HS-27A (cell line): ENCODE results near the gene ABO.
"Not testable (repeated sequence)": the region's sequence is repeated elsewhere in the genome, so short reads cannot be mapped to it uniquely, and the experiment has no call there.

Experiments
- DNase-seq: peaks from one replicate; pipeline ENCODE4 v3.0.0-alpha.2; 2012; ENCODE audit warnings: low read depth, missing footprints

ABO gene

DNA sequence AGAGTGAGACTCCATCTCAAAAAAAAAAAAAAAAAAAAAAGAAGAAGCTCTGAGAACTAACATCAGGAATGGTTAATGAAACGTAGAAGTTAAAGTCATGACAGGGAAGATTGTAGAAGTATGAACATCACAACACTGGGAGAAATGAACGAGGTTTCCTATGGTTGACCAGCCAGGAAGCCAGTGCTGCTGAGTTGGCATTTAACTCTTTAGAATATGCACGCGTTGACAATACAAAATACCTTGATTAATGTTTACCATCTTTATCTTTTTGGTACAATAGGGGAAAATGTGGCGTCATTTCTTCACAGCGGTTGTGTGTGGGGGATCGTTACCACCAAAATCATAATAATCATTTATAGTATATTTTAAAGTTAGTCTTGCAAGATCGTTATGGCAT lies 32.0 kb downstream of the ABO start:
- DNase-seq = no peak

DNA sequence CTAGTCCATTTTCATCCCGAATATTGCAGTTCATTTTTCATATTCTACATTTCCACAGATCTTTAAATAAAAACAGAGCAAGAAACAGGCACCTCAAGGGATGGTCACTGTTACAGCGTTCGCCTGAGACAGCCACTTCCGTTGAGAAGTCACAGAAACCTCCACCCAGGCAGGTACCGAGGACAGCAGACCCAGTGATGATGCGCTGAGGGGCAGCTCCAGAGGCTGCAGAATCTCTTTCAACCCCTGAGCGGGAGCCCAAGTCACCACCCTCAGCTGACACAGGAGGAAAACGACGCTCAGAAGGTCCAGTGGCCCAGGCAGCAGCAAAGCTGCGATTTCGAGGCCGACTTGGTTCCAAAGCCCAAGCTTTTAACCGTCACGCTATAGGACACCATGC lies 32.8 kb downstream of the ABO start:
- DNase-seq = no peak

DNA sequence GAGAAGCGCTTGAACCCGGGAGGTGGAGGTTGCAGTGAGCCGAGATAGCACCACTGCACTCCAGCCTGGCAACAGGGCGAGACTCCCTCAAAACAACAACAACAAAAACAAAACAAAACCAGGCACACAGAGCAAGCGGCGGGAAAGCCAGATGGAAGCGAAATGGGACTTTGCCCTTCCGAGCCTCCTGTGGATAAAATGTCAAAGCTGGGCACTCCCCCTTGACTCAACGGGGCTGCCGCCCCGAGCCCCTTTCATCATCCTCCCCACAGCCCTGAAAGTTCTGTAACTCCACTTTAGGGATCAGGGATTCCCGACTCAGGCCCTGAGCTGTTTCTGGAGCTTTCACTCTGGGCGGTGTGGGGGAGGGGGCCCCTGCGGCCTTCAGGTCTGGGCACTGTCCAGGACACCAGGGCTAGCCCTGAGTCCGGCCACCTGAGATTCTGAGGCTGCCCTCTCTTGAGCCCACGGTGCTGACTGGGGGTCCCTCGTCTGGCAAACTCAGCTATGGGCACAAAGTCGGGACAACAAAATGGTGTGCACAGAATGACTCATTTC lies 35.4 kb downstream of the ABO start:
- DNase-seq = no peak

DNA sequence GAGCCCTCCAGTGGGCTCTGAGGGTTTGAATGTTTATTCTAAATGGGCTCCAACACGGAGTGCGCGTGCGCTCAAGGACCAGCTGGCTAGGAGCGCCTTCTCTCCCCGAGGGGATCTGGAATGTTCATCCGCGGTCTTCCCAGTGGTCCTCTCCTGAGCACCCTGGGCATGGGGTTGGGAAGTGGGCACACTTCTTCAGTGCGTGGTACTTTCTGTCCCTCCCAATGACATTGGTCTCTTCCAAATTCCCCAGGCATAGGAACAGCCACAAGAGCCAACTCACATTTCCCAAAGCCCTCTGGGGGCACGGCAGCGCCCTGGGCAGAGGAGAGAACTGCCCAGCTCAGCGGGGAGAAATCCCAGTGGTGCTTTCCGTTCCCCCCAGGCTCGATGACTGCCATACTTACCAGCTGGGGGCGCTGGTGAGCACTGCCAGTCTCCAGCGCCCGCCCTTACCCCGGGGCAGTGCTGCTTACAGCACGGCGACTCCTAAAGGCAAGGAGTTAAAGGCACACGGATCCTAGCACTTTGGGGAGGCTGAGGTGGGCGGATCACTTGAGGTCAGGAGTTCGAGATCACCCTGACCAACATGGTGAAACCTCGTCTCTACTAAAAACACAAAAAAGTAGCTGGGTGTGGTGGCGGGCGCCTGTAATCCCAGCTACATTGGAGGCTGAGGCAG lies 36.0 kb downstream of the ABO start:
- no peak for DNase-seq

DNA sequence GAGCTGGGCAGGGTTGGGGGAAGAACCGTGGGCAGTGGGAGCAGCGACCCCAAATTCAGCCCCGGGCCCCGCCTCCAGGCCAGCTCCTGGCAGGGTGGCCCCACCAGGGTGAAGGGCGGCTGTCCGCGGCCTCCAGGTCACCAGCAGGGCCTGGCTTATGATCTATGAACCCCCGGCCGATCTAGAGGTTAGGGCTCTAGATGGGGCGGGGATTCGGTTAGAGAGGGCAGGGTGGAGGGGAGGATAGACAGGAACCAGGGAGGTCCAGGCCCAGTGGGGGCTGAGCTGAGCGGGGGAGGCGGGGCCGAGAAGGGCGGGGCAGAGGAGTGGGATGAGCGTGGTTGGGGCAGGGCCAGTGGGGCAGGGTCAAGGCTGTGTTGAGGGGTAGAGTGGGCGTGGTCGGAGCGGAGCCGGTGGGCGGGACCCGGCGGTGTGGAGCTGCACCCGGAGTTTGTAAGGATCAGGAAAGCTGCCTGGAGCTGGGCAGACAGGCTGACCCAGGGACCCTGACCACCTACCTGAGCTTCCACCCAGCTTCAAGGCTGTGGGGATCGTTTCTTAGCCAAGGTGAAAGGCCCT lies 36.6 kb downstream of the ABO start:
- no peak for DNase-seq

DNA sequence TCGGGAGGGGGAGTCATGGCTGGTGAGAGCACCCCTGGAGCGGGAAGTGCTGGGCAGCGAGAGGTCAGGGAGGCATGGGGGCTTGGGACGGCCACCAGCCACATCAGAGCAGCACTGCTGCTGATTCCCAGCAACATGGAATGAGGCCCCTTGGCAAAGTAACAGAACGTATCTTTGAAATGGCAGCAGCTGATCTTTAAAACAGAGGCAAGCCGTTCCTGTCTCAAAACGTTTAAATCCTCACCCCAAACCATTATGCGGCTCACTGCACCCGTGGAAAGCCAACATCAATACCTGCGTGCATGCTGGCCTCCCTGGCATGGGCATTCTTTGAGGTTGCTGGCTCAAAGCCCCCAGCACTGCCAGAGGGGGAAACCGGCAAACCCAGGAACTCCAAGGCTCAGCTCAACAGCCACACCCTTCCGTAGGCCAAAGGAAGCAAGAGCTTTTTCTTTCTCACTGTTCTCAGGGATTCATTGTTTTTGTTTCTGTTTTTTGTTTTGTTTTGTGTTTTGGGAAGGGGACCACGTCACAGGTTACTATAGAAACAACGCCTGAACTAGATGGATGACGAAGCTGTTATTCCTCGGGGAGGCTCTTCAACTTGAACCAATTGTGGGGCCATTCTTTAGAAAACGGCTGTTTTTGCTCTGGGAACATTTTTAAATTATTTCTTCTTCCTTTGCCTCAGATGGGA lies 37.8 kb downstream of the ABO start:
- no peak for DNase-seq

DNA sequence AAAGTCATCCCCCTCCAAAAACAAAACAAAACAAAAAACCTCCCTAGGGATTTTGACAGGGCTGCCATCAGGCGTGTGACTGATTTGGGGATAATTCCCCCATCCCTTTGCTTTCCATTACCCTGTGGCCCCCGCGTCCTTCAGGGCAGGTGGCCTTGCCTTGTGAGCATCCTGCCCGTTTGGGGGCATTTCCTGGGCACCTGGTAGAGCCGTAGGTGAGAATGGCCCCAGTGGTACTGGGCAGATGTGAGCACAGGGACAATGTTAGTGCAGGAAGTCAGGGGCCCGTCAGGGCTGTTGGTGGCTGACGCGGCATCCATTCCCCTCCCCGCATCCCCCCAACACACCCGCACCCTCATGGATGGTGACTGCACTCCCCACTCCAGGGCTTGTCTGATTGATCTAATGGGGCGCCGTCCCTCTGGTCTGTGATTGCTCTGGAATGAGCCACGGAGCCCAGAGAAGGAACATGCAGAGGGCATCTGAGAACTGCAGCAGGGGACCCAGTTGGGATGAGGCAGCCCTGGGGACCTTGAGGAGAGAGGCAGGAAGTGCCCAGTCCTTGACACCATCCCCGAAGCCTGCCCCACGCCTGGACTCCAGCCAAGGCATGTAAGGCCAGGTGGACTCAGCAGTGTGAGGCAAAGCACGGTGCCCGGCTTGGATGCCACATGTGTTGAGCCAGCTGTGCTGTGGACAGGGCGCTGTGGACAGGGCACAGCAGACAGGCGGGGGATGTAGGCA lies 38.5 kb downstream of the ABO start:
- DNase-seq = not testable (repeated sequence)

DNA sequence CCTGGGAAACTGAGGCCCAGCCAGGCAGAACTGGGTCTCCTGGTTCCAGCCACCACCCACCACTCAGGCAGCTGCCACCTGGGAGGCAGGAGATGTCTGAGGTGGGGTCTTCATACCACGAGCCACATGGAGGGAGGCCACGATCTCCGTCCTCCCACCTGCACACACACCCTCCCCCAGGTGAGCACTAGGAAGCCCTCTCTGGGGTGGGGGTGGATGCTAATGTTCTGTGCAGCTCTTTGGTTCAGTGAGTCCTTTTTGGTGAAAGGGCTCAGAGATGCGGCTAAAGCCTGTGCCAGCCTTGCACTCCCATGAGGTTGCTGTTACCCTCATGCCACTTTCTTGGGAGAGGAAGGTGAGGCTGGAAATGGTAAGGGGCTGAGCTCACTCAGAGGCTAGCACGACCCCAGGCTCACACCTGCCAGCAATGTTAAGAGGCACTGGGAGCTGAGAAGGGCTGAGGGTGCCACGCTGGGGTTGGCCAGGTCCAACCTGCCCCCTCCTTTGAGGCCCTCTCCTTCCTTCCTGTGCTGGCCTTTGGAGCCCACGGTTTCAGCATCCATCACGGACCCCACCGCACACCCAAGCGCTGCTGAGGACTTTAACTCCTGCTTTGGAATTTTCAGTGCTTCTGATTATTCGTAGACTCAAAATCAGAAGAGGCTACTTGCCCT lies 39.3 kb downstream of the ABO start:
- DNase-seq = no peak

DNA sequence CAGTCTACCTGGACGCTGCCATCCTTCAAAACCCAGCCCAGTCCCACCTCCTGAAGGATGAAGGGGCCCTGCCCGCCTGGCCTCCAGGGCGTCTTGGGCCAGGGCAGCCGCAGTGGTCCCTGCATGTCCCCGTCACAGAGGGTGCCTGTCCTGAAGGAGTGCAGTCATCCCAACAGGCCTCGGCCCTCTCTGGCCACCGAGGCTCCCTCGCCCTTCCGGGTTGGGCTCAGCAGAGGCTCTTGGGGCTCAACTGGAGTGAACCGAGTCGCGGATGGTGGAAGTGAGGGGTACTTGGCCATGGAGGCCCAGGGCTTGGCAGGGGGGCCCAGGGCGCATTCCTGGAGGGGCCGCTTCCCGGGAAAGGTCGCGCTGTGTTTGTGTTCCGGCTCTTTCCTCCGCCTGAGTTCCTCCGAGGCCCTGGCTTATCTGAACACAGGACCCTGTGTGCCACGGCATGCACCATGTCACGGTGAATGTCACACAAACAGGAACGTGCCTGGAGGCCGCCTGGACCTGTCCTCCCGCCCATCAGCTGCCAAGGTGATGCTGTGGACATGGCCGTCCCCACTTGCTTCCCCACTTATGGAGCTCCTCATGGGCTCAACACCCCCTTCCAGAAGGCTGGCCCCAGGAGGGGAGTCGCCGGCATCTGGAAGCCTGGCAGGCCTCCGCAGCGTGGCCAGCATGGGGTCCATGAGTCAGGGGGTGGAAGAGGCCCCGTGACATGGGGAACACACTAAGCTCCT lies 40.3 kb downstream of the ABO start:
- no peak for DNase-seq

DNA sequence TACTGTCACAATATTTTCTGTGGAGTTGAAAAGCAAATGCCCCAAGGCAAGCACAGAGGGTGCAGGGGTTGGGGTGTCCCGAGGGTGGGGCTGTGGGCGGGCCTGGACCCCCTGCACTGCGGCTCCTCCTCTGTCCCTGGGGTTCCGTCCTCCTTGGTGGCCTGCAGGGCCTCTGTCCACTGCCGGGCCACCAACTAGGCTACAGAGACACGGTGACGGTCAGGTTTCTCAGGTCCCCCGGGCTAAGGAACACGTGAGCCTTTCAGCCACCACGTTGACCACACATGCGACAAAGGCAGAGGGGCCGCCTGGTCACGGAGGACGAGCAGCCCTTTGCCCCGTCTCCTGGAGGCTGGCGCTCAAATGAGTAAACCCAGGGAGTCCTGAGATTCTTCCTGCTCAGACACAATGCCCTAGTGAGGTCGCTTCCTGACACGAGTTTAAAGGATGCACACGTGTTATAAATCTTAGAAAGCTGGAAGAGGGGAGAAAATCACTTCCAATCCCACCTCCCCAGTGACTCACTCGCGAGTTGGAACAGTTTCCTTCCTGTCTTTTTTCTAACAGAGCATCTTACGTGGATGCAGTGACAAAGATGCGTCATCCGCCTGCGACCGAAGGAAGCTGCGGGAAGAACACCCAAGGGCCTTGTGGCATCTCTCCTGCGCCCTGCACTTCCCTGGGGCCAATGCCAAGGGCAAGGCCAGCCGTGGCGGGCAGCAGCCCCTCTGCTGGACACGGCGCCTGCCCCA lies 41.1 kb downstream of the ABO start:
- DNase-seq = no peak

DNA sequence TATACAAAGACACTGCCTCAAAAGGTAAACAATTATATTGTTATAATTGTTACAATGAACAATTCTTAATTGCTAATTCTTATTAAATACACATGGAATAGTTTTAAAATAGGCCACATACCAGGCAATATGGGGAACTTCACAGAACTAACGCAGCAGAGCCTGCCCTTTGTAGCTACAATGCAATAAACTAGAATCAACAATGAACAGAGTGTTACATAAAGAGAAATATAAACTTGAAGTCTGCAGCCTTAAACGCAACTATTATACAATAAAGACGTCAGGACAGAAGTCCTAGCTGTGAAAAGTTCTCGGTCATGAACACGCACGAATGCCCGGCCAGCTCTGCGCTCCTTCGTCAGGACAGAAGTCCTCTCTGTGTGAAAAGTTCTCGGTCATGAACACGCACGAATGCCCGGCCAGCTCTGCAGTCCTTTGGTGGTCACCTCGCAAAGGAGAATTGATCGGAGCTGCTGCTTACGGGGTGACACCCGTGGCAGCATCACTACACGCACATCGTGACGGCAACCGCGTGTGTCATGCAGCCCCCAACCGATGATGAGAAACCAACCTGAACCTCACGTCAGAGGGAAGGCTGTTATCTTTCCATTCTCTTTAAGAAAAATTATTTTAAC lies 43.0 kb downstream of the ABO start:
- not testable (repeated sequence) for DNase-seq

DNA sequence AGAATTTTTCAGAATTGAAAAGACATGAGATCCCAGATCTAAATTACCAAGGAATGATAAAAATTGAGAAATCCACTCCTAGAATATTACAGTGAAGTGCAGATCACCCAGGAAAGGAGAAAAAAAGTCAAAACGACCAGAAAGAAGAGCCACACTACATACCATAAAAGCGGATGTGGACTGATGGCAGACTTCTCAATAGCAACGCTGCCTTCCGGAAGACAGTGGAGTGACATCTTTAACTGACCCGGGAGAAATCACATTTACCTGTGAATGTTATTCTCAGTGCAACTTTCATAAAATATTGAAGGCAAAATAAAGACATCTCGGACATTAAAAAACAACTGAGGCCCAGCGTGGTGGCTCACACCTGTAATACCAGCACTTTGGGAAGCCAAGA lies 44.5 kb downstream of the ABO start:
- not testable (repeated sequence) for DNase-seq

DNA sequence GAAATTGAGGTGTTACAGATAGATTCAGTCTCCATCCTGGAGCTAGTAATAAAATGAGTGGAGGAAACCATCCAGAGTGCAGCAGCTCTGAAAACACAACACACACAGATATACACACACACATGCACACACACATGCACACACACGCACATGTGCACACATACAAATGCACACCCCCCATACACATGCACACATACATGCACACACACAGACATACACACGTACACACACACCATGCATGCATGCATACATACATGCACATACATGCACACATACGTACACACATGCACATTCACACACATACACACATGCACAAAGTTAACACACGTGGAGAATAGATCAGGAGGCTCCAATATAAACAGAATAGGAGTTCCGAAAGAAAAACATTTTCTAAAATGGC lies 44.9 kb downstream of the ABO start:
- no peak for DNase-seq

DNA sequence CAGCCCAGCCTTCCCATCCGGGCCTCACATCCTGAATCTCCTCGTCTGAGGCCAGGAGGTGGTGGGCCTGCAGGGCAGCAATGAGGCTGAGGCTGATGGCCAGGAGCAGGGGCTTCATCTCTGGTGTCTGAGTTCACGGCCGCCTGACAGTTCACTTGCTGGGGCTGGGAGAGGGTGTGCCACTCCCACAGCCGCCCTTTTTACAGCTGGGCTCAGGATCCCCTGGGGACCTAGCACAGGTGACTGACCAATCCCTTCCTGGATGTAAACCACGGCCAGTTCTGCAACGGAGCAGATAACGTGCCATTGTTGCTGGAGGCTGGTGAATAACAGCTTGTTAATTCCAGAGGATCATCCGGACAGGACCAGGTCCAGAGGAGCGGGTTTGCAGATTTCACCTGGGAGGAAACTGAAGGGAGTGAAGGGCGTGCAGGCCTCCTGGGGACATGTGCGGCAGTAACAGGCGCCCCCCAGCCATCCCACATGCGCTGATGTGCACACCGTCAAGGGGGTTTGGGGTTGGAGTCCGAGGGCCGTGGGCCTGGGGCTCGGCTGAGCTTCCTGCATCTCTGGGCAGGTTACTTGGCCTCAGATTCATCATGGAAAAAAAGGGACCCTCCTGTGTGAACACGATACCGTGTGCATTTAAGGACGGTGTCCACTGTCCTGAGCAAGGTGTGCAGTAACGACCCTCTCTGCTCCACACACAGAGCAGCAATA lies 46.4 kb downstream of the ABO start:
- DNase-seq = not testable (repeated sequence)

DNA sequence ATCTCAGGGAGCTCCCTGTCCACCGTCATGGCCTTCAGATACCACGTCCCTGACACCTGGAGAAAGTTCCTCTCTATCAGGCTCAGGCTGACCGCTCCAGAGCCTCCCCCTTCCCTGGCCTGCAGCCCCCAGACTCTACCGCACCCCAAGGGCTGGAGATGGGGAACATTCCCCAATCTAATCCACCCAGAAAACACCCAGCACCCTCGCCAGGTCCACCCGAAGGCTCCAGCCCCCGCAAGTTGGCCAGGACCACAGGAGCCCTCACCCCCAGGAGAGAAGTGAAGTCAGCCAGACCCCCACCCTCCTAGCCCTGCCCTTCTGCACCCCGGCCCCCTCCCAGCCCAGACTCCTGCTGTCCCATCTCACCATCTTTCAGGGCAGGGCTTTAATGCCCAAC lies 47.0 kb downstream of the ABO start:
- DNase-seq = not testable (repeated sequence)

DNA sequence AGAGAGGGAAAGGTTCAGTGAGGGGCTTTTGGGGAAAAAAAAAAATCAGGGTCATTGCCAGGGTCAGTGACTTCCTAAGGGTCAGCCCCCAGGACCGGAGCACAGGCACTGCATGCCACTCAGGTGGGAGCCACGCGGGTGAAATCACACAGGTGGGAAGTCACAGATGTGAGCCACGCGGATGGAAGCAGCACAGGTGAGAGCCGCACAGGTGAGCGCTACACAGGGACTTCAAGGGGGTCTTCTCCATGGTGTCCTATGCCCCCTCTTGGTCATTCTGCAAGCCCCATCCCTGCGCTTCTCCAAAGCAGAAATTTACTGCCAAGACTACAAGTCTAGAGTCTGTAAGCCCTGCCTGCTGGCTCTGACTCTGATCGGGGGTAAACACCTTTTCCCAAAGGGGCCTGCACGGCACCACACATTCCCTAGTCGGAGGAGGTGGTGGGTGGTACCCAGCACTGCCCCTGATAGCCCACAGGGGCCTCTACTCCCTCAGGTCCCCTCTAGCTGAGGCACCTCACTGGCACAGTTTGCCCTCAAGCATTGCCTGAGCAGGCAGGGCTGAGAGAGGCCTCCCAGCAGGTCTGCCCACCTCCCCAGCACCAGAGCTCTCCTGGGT lies 47.6 kb downstream of the ABO start:
- DNase-seq = no peak

DNA sequence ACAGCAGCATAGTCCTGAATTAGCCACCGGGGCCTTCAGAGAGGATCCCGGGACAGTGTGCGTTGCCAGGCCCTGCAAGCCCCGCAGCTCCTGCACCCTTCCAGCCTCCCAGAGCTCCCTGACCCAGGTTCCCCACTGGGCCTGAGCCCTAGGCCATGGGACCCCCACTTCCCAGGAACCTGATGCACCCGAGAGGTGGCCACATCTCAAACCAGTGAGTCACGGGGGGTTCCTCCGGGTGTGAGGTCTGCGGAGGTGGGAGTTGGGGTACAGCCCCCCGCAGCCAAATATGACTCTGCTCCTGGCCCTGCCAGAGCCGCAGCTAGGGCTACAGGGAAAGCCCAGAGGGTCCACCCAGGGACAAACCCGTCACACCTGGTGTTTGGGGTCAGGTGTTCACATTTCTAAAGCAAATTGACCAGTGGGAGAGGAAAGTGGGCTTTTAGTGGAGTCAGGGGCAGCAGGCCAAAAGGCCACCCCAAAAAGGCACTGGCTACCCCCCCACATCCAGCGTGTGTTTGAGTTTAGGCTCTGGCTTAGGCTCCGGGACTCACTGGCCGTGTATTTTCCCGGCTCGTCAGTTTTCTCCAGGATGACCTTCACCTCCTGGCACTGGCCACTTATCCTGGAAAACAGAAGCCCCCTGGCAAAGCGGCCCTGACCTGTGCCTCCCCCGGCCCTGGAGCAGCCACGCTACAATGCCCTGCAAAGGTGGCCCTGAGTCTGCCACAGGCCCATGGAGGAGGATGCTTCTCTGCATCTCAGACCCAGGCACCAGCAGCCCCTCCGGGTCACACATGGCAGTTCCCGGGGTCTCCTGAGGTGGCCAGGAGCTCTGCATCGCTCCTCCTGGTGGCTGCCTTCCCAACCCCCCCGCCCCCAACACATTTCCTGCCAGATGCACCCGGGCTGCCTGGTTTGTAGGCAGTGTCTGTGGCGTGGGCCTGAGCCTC lies 48.5 kb downstream of the ABO start:
- DNase-seq = no peak
